Measurements from ENCODE around the gene P4HB.

DNA sequence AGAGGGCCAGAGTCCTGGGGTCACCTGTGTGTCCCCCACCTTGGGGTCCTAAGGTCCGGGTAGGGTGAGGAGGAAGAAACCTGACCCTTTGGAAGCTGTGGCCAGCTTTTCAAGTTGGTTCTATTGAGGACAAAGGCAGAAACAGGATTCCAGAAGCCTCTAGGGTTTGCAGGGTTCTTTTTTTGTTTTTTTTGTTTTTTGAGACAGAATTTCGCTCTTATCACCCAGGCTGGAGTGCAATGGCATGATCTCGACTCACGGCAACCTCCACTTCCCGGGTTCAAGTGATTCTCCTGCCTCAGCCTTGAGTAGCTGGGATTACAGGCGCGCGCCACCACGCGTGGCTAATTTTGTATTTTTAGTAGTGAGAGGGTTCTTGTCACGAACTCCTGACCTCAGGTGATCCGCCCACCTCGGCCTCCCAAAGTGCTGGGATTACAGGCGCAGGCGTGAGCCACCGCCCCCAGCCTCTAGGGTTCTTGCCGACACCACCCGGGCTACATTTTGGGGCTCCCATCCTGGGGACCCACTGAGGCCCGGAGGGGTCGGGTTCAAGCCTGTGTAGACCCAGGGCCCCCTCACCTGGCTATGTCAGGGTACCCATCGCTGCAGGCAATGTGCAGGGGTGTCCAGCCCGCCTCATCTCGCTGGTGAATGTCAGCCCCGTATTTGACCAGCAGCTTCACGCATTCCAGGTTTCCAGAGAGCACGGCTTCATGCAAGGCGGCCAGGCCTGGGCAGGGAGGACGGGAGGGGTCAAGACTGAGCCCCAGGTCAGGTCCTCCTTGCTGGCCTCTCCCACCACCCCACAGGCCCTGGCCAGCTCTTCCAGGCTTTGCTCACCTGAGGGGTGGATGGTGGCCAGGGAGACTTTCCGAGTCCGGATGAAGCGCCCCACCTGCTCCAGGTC is 26.2 kb downstream of the P4HB start:
- TF ChIP-seq CTCF (IDR thresholded peaks at IDR 0.05) (no peak), POLR2A (IDR thresholded peaks at IDR 0.05) (no peak)
